Urinary bladder (tissue), 4 donors: ENCODE results near the gene OR7G1. TPM values are rescaled to one million over a fixed set of nuclear protein-coding genes. Genes with fewer than 3 reads are reported as not detected.
"Not testable (repeated sequence)": the region's sequence is repeated elsewhere in the genome, so short reads cannot be mapped to it uniquely, and the experiment has no call there.

Experiments
- DNase-seq: peaks from one replicate; pipeline ENCODE4 v3.0.0-alpha.2; 2015; ENCODE audit errors: extremely low spot score
- H3K27ac ChIP-seq: one replicate; pipeline ENCODE4 v1.5.1; 2013; ENCODE audit warnings: low read depth, mild to moderate bottlenecking, moderate library complexity
- H3K36me3 ChIP-seq: one replicate; pipeline ENCODE4 v1.6.1; 2013; ENCODE audit warnings: mild to moderate bottlenecking, moderate library complexity; ENCODE audit not compliant: insufficient read depth
- H3K4me1 ChIP-seq: one replicate; pipeline ENCODE4 v1.6.1; 2013; ENCODE audit warnings: mild to moderate bottlenecking, moderate library complexity; ENCODE audit not compliant: insufficient read depth
- H3K4me3 ChIP-seq: one replicate; pipeline ENCODE4 v1.5.1; 2013; ENCODE audit warnings: low read depth, low read length
- WGBS: extraction: QIAGEN DNeasy Blood & Tissue Kit; methylation state at CpG from one replicate; pipeline ENCODE4 v1.1.7; 2013; 5-methylcytosine and 5-hydroxymethylcytosine counted together
- polyA plus RNA-seq: library from polyadenylated mRNA; stranded (reverse); fragments of 200-250 nt; gene quantifications from one replicate; pipeline ENCODE4 v1.2.3, GENCODE V29; 2013
- total RNA-seq: library from RNA; depleted of rRNA; stranded (reverse); fragments of >200 nt; gene quantifications from one replicate; pipeline ENCODE4 v1.2.3, GENCODE V29; 2014
- donor health status: healthy with polysubstance abuse.
- donor health status: healthy.

The OR7G1 gene
- total and polyA plus RNA-seq, 2 donors: not detected

- H3K27ac ChIP-seq: no peak overlapping the region
- H3K4me3 ChIP-seq: no peak overlapping the region
- DNase-seq: no peak
- H3K4me1 ChIP-seq: no peaks in the 10 kb centered on the region
- no peaks in the 10 kb centered on the region for H3K36me3 ChIP-seq
- WGBS: 63% methylated on average over 5 of the region's 5 CpGs
These were observed 16.9 kb upstream of the OR7G1 start for GRCh38 chr19:9132422-9132821.

GRCh38 chr19:9130965-9131364, 15.4 kb upstream of the OR7G1 start:
- H3K27ac ChIP-seq: no peak overlapping the region
- no peaks in the 10 kb centered on the region for H3K4me1 ChIP-seq
- H3K4me3 ChIP-seq: no peak overlapping the region
- DNase-seq: no peak
- WGBS: 45% methylated on average over 1 of the region's 1 CpG
- H3K36me3 ChIP-seq: no peaks in the 10 kb centered on the region

GRCh38 chr19:9128171-9128570, 12.6 kb upstream of the OR7G1 start:
- Histone ChIP-seq H3K36me3 (no peaks in the 10 kb centered on the region), H3K4me1 (no peaks in the 10 kb centered on the region), H3K27ac (no peak overlapping the region), H3K4me3 (no peak overlapping the region)
- WGBS: 70% methylated on average over 3 of the region's 3 CpGs
- DNase-seq: no peak

- no peak for DNase-seq
- no peaks in the 10 kb centered on the region for H3K36me3 ChIP-seq
- H3K4me3 ChIP-seq: no peak within 1 kb of the TSS
- H3K27ac ChIP-seq: no peak within 1 kb of the TSS
- 80% methylated on average over 1 of the region's 1 CpG for WGBS
- no peaks in the 10 kb centered on the region for H3K4me1 ChIP-seq
These were observed 11.4 kb upstream of the OR7G1 start, which contains the start of gene OR7G3 for GRCh38 chr19:9126900-9127405. Gene OR7G3 (minus strand): TSS chr19:9126950. CDS start chr19:9126950, 0 bp downstream.

GRCh38 chr19:9116547-9116946, 984 bp upstream of the OR7G1 start:
- 59% methylated on average over 5 of the region's 5 CpGs for WGBS
- H3K4me3 ChIP-seq: no peak overlapping the region
- no peaks in the 10 kb centered on the region for H3K36me3 ChIP-seq
- no peaks in the 10 kb centered on the region for H3K4me1 ChIP-seq
- no peak for DNase-seq
- no peak overlapping the region for H3K27ac ChIP-seq

- no peak overlapping the region for H3K27ac ChIP-seq
- no peaks in the 10 kb centered on the region for H3K36me3 ChIP-seq
- no peak overlapping the region for H3K4me3 ChIP-seq
- DNase-seq: no peak
- 40% methylated on average over 2 of the region's 2 CpGs for WGBS
- no peaks in the 10 kb centered on the region for H3K4me1 ChIP-seq
These were observed 5.6 kb downstream of the OR7G1 start for GRCh38 chr19:9109959-9110358.

GRCh38 chr19:9107375-9107774, 8.2 kb downstream of the OR7G1 start, which contains the start of gene OR7G2:
Gene OR7G2 (minus strand): TSS chr19:9107475. CDS start chr19:9103243, 4,232 bp downstream.
- 58% methylated on average over 8 of the region's 8 CpGs for WGBS

GRCh38 chr19:9086761-9087160, 28.8 kb downstream of the OR7G1 start, which contains the start of gene OR1M1:
Gene OR1M1 (plus strand): TSS chr19:9087061. CDS start chr19:9093245, 6,184 bp downstream.
- H3K4me3 ChIP-seq: no peak within 1 kb of the TSS
- H3K4me1 ChIP-seq: no peaks in the 10 kb centered on the region
- WGBS: 57% methylated on average over 2 of the region's 2 CpGs
- no peak for DNase-seq
- H3K27ac ChIP-seq: no peak within 1 kb of the TSS
- no peaks in the 10 kb centered on the region for H3K36me3 ChIP-seq

More at GRCh38 chr19:9107375-9107774, 8.2 kb downstream of the OR7G1 start, which contains the start of gene OR7G2:
- H3K36me3 ChIP-seq: no peaks in the 10 kb centered on the region
- H3K4me3 ChIP-seq: no peak within 1 kb of the TSS
- H3K4me1 ChIP-seq: no peaks in the 10 kb centered on the region
- no peak for DNase-seq
- no peak within 1 kb of the TSS for H3K27ac ChIP-seq

GRCh38 chr19:9078651-9079050, 36.9 kb downstream of the OR7G1 start:
- Histone ChIP-seq H3K4me1 (no peaks in the 10 kb centered on the region), H3K36me3 (no peaks in the 10 kb centered on the region), H3K4me3 (no peak overlapping the region), H3K27ac (no peak overlapping the region)
- 44% methylated on average over 4 of the region's 4 CpGs for WGBS
- DNase-seq: no peak

GRCh38 chr19:9076901-9077300, 38.7 kb downstream of the OR7G1 start:
- Histone ChIP-seq H3K4me3 (no peak overlapping the region), H3K4me1 (no peaks in the 10 kb centered on the region), H3K27ac (no peak overlapping the region), H3K36me3 (no peaks in the 10 kb centered on the region)
- 65% methylated on average over 10 of the region's 10 CpGs for WGBS
- no peak for DNase-seq

- WGBS: 15% methylated on average over 16 of the region's 16 CpGs
These were observed 40.3 kb downstream of the OR7G1 start for GRCh38 chr19:9075064-9075949.

GRCh38 chr19:9073806-9074205, 41.8 kb downstream of the OR7G1 start:
- WGBS: 63% methylated on average over 6 of the region's 6 CpGs
- no peak for DNase-seq
- Histone ChIP-seq H3K36me3 (no peaks in the 10 kb centered on the region), H3K4me3 (no peak overlapping the region), H3K27ac (no peak overlapping the region), H3K4me1 (no peaks in the 10 kb centered on the region)

More at GRCh38 chr19:9075064-9075949, 40.3 kb downstream of the OR7G1 start:
- H3K4me3 ChIP-seq: no peak overlapping the region
- no peaks in the 10 kb centered on the region for H3K36me3 ChIP-seq
- H3K27ac ChIP-seq: no peak overlapping the region
- H3K4me1 ChIP-seq: no peaks in the 10 kb centered on the region
- DNase-seq: peak; percentile 95

- WGBS: 96% methylated on average over 6 of the region's 6 CpGs
- not testable (repeated sequence) for H3K4me3 ChIP-seq, DNase-seq, H3K27ac ChIP-seq, H3K36me3 ChIP-seq, H3K4me1 ChIP-seq
These were observed 43.8 kb downstream of the OR7G1 start for GRCh38 chr19:9071720-9072119.

- Histone ChIP-seq H3K36me3 (no peaks in the 10 kb centered on the region), H3K27ac (no peak overlapping the region), H3K4me3 (no peak overlapping the region), H3K4me1 (no peaks in the 10 kb centered on the region)
- no peak for DNase-seq
- 35% methylated on average over 5 of the region's 5 CpGs for WGBS
These were observed 45.5 kb downstream of the OR7G1 start for GRCh38 chr19:9070066-9070465.
